Measurements from ENCODE around the gene CCL25. TPM values are rescaled to one million over a fixed set of nuclear protein-coding genes. Genes with fewer than 3 reads are reported as not detected.

CCL25 gene
- total and polyA plus RNA-seq, 2 of the 13 experiments (the other 11 are each of a cell fraction or from before 2014, with no cell fraction given) = not detected

DNA sequence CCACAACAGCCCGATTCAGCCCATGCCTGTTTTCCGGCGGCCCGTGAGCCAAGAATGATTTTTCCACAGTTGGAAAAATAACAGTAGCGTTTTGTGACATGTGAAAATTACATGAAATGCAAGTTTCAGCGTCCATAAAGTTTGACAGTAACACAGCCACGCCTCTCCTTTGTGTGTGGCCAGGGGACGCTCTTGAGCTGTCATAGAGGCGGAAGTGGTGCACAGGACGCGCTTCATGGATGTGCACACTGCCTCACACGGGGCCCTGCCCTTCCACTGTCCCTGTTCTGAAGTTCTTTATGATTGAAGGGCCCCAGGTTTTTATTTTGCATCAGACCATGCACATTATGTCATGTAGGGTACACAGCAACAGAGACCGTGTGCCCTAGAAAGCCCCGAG lies 34.8 kb upstream of the CCL25 start (continued):
- TF ChIP-seq, protein P1, sequence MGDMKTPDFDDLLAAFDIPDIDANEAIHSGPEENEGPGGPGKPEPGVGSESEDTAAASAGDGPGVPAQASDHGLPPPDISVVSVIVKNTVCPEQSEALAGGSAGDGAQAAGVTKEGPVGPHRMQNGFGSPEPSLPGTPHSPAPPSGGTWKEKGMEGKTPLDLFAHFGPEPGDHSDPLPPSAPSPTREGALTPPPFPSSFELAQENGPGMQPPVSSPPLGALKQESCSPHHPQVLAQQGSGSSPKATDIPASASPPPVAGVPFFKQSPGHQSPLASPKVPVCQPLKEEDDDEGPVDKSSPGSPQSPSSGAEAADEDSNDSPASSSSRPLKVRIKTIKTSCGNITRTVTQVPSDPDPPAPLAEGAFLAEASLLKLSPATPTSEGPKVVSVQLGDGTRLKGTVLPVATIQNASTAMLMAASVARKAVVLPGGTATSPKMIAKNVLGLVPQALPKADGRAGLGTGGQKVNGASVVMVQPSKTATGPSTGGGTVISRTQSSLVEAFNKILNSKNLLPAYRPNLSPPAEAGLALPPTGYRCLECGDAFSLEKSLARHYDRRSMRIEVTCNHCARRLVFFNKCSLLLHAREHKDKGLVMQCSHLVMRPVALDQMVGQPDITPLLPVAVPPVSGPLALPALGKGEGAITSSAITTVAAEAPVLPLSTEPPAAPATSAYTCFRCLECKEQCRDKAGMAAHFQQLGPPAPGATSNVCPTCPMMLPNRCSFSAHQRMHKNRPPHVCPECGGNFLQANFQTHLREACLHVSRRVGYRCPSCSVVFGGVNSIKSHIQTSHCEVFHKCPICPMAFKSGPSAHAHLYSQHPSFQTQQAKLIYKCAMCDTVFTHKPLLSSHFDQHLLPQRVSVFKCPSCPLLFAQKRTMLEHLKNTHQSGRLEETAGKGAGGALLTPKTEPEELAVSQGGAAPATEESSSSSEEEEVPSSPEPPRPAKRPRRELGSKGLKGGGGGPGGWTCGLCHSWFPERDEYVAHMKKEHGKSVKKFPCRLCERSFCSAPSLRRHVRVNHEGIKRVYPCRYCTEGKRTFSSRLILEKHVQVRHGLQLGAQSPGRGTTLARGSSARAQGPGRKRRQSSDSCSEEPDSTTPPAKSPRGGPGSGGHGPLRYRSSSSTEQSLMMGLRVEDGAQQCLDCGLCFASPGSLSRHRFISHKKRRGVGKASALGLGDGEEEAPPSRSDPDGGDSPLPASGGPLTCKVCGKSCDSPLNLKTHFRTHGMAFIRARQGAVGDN (CRISPR knock-in tag; IDR thresholded peaks at IDR 0.05) = peak; percentile 28; the same call in 1 of the 2 replicates
- TF ChIP-seq, protein P2, sequence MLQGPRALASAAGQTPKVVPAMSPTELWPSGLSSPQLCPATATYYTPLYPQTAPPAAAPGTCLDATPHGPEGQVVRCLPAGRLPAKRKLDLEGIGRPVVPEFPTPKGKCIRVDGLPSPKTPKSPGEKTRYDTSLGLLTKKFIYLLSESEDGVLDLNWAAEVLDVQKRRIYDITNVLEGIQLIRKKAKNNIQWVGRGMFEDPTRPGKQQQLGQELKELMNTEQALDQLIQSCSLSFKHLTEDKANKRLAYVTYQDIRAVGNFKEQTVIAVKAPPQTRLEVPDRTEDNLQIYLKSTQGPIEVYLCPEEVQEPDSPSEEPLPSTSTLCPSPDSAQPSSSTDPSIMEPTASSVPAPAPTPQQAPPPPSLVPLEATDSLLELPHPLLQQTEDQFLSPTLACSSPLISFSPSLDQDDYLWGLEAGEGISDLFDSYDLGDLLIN (CRISPR knock-in tag; IDR thresholded peaks at IDR 0.05; ENCODE audit: borderline replicate concordance) = no peak
- no peak for TF ChIP-seq NR3C1 (CRISPR knock-in tag; IDR thresholded peaks at IDR 0.05)
- 0 out of 2 replicates have a peak, but pooled peaks have one; percentile 30 for TF ChIP-seq ETV5 (CRISPR knock-in tag; IDR thresholded peaks at IDR 0.05; ENCODE audit: borderline replicate concordance)
- TF ChIP-seq, protein P3, sequence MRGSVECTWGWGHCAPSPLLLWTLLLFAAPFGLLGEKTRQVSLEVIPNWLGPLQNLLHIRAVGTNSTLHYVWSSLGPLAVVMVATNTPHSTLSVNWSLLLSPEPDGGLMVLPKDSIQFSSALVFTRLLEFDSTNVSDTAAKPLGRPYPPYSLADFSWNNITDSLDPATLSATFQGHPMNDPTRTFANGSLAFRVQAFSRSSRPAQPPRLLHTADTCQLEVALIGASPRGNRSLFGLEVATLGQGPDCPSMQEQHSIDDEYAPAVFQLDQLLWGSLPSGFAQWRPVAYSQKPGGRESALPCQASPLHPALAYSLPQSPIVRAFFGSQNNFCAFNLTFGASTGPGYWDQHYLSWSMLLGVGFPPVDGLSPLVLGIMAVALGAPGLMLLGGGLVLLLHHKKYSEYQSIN (CRISPR knock-in tag; IDR thresholded peaks at IDR 0.05; ENCODE audit: borderline replicate concordance) = no peak
- TF ChIP-seq ZC3H13 (CRISPR knock-in tag; IDR thresholded peaks at IDR 0.05) = no peak
- TF ChIP-seq, protein P4, sequence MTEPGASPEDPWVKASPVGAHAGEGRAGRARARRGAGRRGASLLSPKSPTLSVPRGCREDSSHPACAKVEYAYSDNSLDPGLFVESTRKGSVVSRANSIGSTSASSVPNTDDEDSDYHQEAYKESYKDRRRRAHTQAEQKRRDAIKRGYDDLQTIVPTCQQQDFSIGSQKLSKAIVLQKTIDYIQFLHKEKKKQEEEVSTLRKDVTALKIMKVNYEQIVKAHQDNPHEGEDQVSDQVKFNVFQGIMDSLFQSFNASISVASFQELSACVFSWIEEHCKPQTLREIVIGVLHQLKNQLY (CRISPR knock-in tag; IDR thresholded peaks at IDR 0.05) = no peak
- TF ChIP-seq, protein P5, sequence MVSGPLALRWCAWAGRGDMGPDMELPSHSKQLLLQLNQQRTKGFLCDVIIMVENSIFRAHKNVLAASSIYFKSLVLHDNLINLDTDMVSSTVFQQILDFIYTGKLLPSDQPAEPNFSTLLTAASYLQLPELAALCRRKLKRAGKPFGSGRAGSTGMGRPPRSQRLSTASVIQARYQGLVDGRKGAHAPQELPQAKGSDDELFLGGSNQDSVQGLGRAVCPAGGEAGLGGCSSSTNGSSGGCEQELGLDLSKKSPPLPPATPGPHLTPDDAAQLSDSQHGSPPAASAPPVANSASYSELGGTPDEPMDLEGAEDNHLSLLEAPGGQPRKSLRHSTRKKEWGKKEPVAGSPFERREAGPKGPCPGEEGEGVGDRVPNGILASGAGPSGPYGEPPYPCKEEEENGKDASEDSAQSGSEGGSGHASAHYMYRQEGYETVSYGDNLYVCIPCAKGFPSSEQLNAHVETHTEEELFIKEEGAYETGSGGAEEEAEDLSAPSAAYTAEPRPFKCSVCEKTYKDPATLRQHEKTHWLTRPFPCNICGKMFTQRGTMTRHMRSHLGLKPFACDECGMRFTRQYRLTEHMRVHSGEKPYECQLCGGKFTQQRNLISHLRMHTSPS (CRISPR knock-in tag; IDR thresholded peaks at IDR 0.05; ENCODE audit: low read depth) = no peak
- no peak for TF ChIP-seq CHD4 (IDR thresholded peaks at IDR 0.05; ENCODE audit: borderline replicate concordance, low read length)
- TF ChIP-seq ZNF839 (CRISPR knock-in tag; IDR thresholded peaks at IDR 0.05; ENCODE audit: borderline replicate concordance) = no peak
- TF ChIP-seq, protein P6, sequence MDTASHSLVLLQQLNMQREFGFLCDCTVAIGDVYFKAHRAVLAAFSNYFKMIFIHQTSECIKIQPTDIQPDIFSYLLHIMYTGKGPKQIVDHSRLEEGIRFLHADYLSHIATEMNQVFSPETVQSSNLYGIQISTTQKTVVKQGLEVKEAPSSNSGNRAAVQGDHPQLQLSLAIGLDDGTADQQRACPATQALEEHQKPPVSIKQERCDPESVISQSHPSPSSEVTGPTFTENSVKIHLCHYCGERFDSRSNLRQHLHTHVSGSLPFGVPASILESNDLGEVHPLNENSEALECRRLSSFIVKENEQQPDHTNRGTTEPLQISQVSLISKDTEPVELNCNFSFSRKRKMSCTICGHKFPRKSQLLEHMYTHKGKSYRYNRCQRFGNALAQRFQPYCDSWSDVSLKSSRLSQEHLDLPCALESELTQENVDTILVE (CRISPR knock-in tag; IDR thresholded peaks at IDR 0.05) = no peak

Measured in HepG2 (cell line).